ENCODE results near the gene COX4I2.
"Not testable (repeated sequence)": the region's sequence is repeated elsewhere in the genome, so short reads cannot be mapped to it uniquely, and the experiment has no call there.

The COX4I2 gene

GRCh38 chr20:31620246-31620645, 17.5 kb upstream of the COX4I2 start:
- POLR2A ChIA-PET = no interaction called here
- CTCF ChIA-PET = interaction anchor here (2.0 to 30.0 kb wide), 4 partner anchors 8 to 55 kb away, joined by 5 to 1856 read pairs (median 26); no protein-coding TSS in a partner anchor
- TF ChIP-seq CTCF (IDR thresholded peaks at IDR 0.05; ENCODE audit: insufficient read depth, low read length, missing control alignments) = no peak
- no peak overlapping the region for H3K4me3 ChIP-seq (ENCODE audit: low read depth, low read length)
- DNase-seq (ENCODE audit: low read depth, low spot score) = no peak

- H3K4me3 ChIP-seq (ENCODE audit: low read depth, low read length); POLR2A ChIA-PET; DNase-seq (ENCODE audit: low read depth, low spot score): not testable (repeated sequence)
- CTCF ChIA-PET = interaction anchor here (1.0 to 30.0 kb wide), 3 partner anchors 11 to 57 kb away, joined by 3 to 1856 read pairs (median 32); no protein-coding TSS in a partner anchor
These were observed 14.6 kb upstream of the COX4I2 start for GRCh38 chr20:31623123-31623505.

- POLR2A ChIA-PET; H3K4me3 ChIP-seq (ENCODE audit: low read depth, low read length); DNase-seq (ENCODE audit: low read depth, low spot score): not testable (repeated sequence)
- CTCF ChIA-PET = interaction anchor here (0.9 to 3.0 kb wide), 6 partner anchors 8 to 97 kb away, joined by 3 to 22 read pairs (median 7); no protein-coding TSS in a partner anchor
These were observed 11.2 kb upstream of the COX4I2 start for GRCh38 chr20:31626534-31626933.

GRCh38 chr20:31628057-31628456, 9.7 kb upstream of the COX4I2 start:
- DNase-seq (ENCODE audit: low read depth, low spot score); POLR2A ChIA-PET: not testable (repeated sequence)
- CTCF ChIA-PET = interaction anchor here (1.0 to 2.1 kb wide), 3 partner anchors 16 to 96 kb away, joined by 7 to 11 read pairs (median 7); no protein-coding TSS in a partner anchor

GRCh38 chr20:31630187-31630790, 7.4 kb upstream of the COX4I2 start:
- no peak for DNase-seq (ENCODE audit: low read depth, low spot score)
- CTCF ChIA-PET = interaction anchor here (7.3 to 9.1 kb wide), 3 partner anchors 21 to 92 kb away, joined by 76 to 238 read pairs (median 149); partner anchors contain the start of genes BCL2L1 and ID1
- no peak for TF ChIP-seq CTCF (IDR thresholded peaks at IDR 0.05; ENCODE audit: insufficient read depth, low read length, missing control alignments)
- no peak overlapping the region for H3K4me3 ChIP-seq (ENCODE audit: low read depth, low read length)
- POLR2A ChIA-PET = no interaction called here

More at GRCh38 chr20:31628057-31628456, 9.7 kb upstream of the COX4I2 start:
- not testable (repeated sequence) for H3K4me3 ChIP-seq (ENCODE audit: low read depth, low read length)

- TF ChIP-seq CTCF (IDR thresholded peaks at IDR 0.05; ENCODE audit: insufficient read depth, low read length, missing control alignments) = no peak
- ChIA-PET POLR2A (interaction anchor here (0.6 kb wide), 1 partner anchor 29 kb away, joined by 3 read pairs; no protein-coding TSS in a partner anchor), CTCF (interaction anchor here (1.1 to 9.1 kb wide), 13 partner anchors 9 to 94 kb away, joined by 3 to 238 read pairs (median 10); partner anchors contain the start of genes BCL2L1 and ID1)
- no peak for DNase-seq (ENCODE audit: low read depth, low spot score)
- no peak overlapping the region for H3K4me3 ChIP-seq (ENCODE audit: low read depth, low read length)
These were observed 5.0 kb upstream of the COX4I2 start for GRCh38 chr20:31632548-31633338.

GRCh38 chr20:31633339-31633914, 4.3 kb upstream of the COX4I2 start:
- TF ChIP-seq CTCF (IDR thresholded peaks at IDR 0.05; ENCODE audit: insufficient read depth, low read length, missing control alignments) = no peak
- ChIA-PET CTCF (interaction anchor here (0.6 to 9.1 kb wide), 38 partner anchors 8 to 218 kb away, joined by 3 to 238 read pairs (median 6); partner anchors contain the start of genes BCL2L1, ID1 and TPX2), POLR2A (no interaction called here)
- DNase-seq (ENCODE audit: low read depth, low spot score) = no peak
- no peak overlapping the region for H3K4me3 ChIP-seq (ENCODE audit: low read depth, low read length)

All from AG04449 (cell line).